Gastroesophageal sphincter (tissue), 3 donors: ENCODE data around the gene SHOX.

Source experiments
- CTCF ChIP-seq, 4 experiments: fragments of 200-600 bp in 2 of 4; fragments of 450-650 bp in 2 of 4; sonication (generic) in 1 of 4; IDR thresholded peaks; one replicate each; pipeline ENCODE4 v1.5.1; 2017 to 2019; ENCODE audit warnings: antibody characterized with exemption in 4 of 4, mild to moderate bottlenecking in 2 of 4, moderate library complexity in 2 of 4
- POLR2A ChIP-seq, 2 donors: fragments of 450-650 bp; IDR thresholded peaks; one replicate each; pipeline ENCODE4 v1.6.1; 2017; ENCODE audit warnings: antibody characterized with exemption in 2 of 2, mild to moderate bottlenecking in 2 of 2, moderate library complexity in 1 of 2

GRCh38 chrX:641671-642435, 11.3 kb downstream of the SHOX start:
- TF ChIP-seq POLR2A (IDR thresholded peaks at IDR 0.05): no peak
- TF ChIP-seq CTCF (IDR thresholded peaks at IDR 0.05): no peak
